ENCODE measurements around the gene CIZ1.

Gene CIZ1

GRCh38 chr9:128145536-128145935 lies 45.8 kb downstream of the CIZ1 start:
- no peaks in the 10 kb centered on the region for H3K9me3 ChIP-seq
- no peak for TF ChIP-seq CTCF (IDR thresholded peaks at IDR 0.05)
- H3K27me3 ChIP-seq, result no peaks in the 10 kb centered on the region
- no peak overlapping the region for H3K4me3 ChIP-seq
- no peaks in the 10 kb centered on the region for H3K36me3 ChIP-seq
- intact Hi-C loops (cut with DNase I; ENCODE audit: low total_unique reads), result no loop called here
- H3K4me1 ChIP-seq, result peaks cover 0 to 12% (median 0%) of the 10 kb centered on the region in 4 donors
- no peak overlapping the region for H3K27ac ChIP-seq
- DNase-seq, result no peak

GRCh38 chr9:128144239-128145181 lies 46.9 kb downstream of the CIZ1 start:
- intact Hi-C loops (cut with DNase I; ENCODE audit: low total_unique reads), result no loop called here
- Histone ChIP-seq H3K4me3 (no peak overlapping the region), H3K27ac (no peak overlapping the region), H3K36me3 (no peaks in the 10 kb centered on the region), H3K9me3 (no peaks in the 10 kb centered on the region), H3K4me1 (peaks cover 0 to 11% (median 0%) of the 10 kb centered on the region in 4 donors), H3K27me3 (no peaks in the 10 kb centered on the region)
- no peak for DNase-seq
- no peak for TF ChIP-seq CTCF (IDR thresholded peaks at IDR 0.05)

- H3K4me1 ChIP-seq, result peaks cover 0 to 5% (median 0%) of the 10 kb centered on the region in 4 donors
- H3K4me3 ChIP-seq, result no peak overlapping the region
- intact Hi-C loops (cut with DNase I; ENCODE audit: low total_unique reads), result no loop called here
- no peaks in the 10 kb centered on the region for H3K36me3 ChIP-seq
- no peak for TF ChIP-seq CTCF (IDR thresholded peaks at IDR 0.05)
- no peaks in the 10 kb centered on the region for H3K27me3 ChIP-seq
- no peak for DNase-seq
- no peak overlapping the region for H3K27ac ChIP-seq
- H3K9me3 ChIP-seq, result no peaks in the 10 kb centered on the region
Observed at GRCh38 chr9:128143525-128144238, 47.7 kb downstream of the CIZ1 start.

- H3K27ac ChIP-seq, result no peak overlapping the region
- H3K4me1 ChIP-seq, result no peaks in the 10 kb centered on the region
- TF ChIP-seq CTCF (IDR thresholded peaks at IDR 0.05), result no peak
- peaks cover 0 to 2% of the 10 kb centered on the region in 2 donors for H3K27me3 ChIP-seq
- no peak for DNase-seq
- no peaks in the 10 kb centered on the region for H3K36me3 ChIP-seq
- no peaks in the 10 kb centered on the region for H3K9me3 ChIP-seq
- no peak overlapping the region for H3K4me3 ChIP-seq
- intact Hi-C loops (cut with DNase I; ENCODE audit: low total_unique reads), result no loop called here
Observed at GRCh38 chr9:128142596-128142995, 48.8 kb downstream of the CIZ1 start.

- Histone ChIP-seq H3K27ac (no peak overlapping the region), H3K9me3 (no peaks in the 10 kb centered on the region), H3K4me3 (no peak overlapping the region), H3K27me3 (peaks cover 0 to 2% of the 10 kb centered on the region in 2 donors), H3K4me1 (no peaks in the 10 kb centered on the region), H3K36me3 (no peaks in the 10 kb centered on the region)
- intact Hi-C loops (cut with DNase I; ENCODE audit: low total_unique reads), result no loop called here
- DNase-seq, result no peak
- no peak for TF ChIP-seq CTCF (IDR thresholded peaks at IDR 0.05)
Observed at GRCh38 chr9:128142061-128142460, 49.3 kb downstream of the CIZ1 start.

All from tibial artery (tissue), 4 donors.